A673 (cell line): ENCODE data around the gene NEDD9. TPM values are rescaled to one million over a fixed set of nuclear protein-coding genes. Genes with fewer than 3 reads are reported as not detected.

Experiments
- BruUV-seq: library from RNA; stranded (reverse); fragments of 400-500 nt; replicated peaks from 2 replicates; lab custom pipeline; 2021; lab: Mats Ljungman, UMichigan
- CTCF ChIA-PET: fragments of 300-600 bp; sonication (Branson Sonifier 250); formaldehyde crosslinking; loops from one replicate; lab custom pipeline; 2022; ENCODE audit warnings: antibody characterized with exemption; lab: Charles Lee
- POLR2A ChIA-PET: fragments of 300-600 bp; sonication (Branson Sonifier 250); formaldehyde crosslinking; loops from one replicate; lab custom pipeline; 2022; ENCODE audit warnings: antibody characterized with exemption; ENCODE audit not compliant: low non-redundant PET; lab: Charles Lee
- DNase-seq: peaks from one replicate; pipeline ENCODE4 v3.0.0-alpha.2; 2015; ENCODE audit warnings: low spot score
- H3K27ac ChIP-seq: fragments of 200-600 bp; sonication (generic); 2 replicates; pipeline ENCODE4 v1.5.1; 2016; ENCODE audit warnings: mixed run types, low read depth, mild to moderate bottlenecking, mixed read lengths, antibody characterized with exemption, low read length; ENCODE audit not compliant: poor library complexity, severe bottlenecking
- H3K27me3 ChIP-seq: fragments of 200-600 bp; sonication (generic); replicated peaks from 2 replicates; pipeline ENCODE4 v1.6.1; 2017; ENCODE audit warnings: mixed run types, low read depth, mild to moderate bottlenecking, mixed read lengths, antibody characterized with exemption, low read length; ENCODE audit not compliant: insufficient read depth, poor library complexity
- H3K36me3 ChIP-seq: fragments of 200-600 bp; sonication (generic); 2 replicates; pipeline ENCODE4 v1.6.1; 2016; ENCODE audit warnings: mixed run types, mild to moderate bottlenecking, mixed read lengths, antibody characterized with exemption, low read length; ENCODE audit not compliant: insufficient read depth, poor library complexity, severe bottlenecking
- H3K4me1 ChIP-seq: fragments of 200-600 bp; sonication (generic); 2 replicates; pipeline ENCODE4 v1.6.1; 2017; ENCODE audit warnings: mixed run types, mild to moderate bottlenecking, mixed read lengths, antibody characterized with exemption, low read length; ENCODE audit not compliant: insufficient read depth, poor library complexity, severe bottlenecking
- H3K4me3 ChIP-seq: fragments of 200-600 bp; sonication (generic); 2 replicates; pipeline ENCODE4 v1.5.1; 2016; ENCODE audit warnings: low read depth, mixed run types, mild to moderate bottlenecking, mixed read lengths, low read length; ENCODE audit not compliant: poor library complexity, severe bottlenecking
- H3K9me3 ChIP-seq: fragments of 200-600 bp; sonication (generic); 2 replicates; pipeline ENCODE4 v1.6.1; 2016; ENCODE audit warnings: mixed run types, low read depth, mild to moderate bottlenecking, mixed read lengths, antibody characterized with exemption, low read length; ENCODE audit not compliant: poor library complexity, severe bottlenecking
- EZH2 ChIP-seq: fragments of 200-600 bp; sonication (generic); IDR thresholded peaks from 2 replicates; pipeline ENCODE4 v1.6.1; 2017; ENCODE audit warnings: borderline replicate concordance, low read depth, mild to moderate bottlenecking, mixed read lengths, antibody characterized with exemption, low read length; ENCODE audit not compliant: poor library complexity, severe bottlenecking
- intact Hi-C: fragments of 100-400 bp; cut with micrococcal nuclease; formaldehyde crosslinking; loops from one replicate; pipeline ENCODE4 v1.10.0; 2022; ENCODE audit not compliant: unreplicated experiment
- total RNA-seq: library from RNA; stranded (reverse); gene quantifications from 2 replicates; pipeline ENCODE4 v1.2.3, GENCODE V29; 2021
- TF ChIP-seq, protein P1 (sequence below): fragments of 300-800, 200-600 bp; sonication (generic); conservative IDR thresholded peaks from 2 replicates; pipeline ENCODE4 v1.5.1; 2017; ENCODE audit warnings: low read depth, mild to moderate bottlenecking, antibody characterized with exemption, low read length, moderate library complexity, mixed read lengths

NEDD9 gene
- total RNA-seq, 1 experiment from 2014 or later = 6.6 TPM

DNA sequence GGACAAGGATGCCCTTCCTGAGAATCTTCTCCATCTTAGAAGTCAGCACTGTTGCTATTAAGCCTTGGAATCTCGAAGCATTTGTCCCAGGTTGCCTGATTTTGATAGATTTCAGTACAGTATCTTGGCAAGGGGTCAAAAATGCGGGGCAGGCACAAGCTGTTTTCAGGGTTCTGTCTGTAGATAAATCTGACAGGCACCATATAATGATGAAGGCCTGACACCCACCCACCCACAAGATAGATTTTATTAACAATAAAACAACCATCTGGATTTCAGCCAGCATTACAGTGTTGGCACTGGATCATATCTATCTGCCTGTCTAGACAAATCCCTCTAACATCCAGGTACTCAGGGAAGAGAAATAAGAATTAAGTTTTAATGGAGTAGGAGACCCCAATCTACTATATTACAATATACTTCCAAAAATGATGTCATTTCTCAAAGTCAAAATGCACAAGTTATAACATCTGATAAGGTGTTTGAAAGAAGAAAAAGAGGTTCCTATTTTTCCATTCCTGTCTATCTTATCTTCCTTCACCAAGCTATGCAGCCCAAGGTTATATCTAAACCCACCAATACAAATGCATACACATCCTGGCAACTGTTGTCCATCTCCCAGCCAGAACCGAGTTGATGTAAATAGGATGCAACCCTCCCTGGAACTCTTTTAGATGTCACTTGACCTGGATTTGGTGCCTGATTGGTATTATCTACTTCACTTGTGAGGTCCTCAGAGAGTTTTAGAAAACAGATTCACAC, 10.7 kb downstream of the NEDD9 start:
- ChIA-PET CTCF (no interaction called here), POLR2A (no interaction called here)
- Histone ChIP-seq H3K27ac (peak overlapping the region; percentile 29), H3K4me3 (no peak overlapping the region), H3K9me3 (no peaks in the 10 kb centered on the region), H3K4me1 (peaks cover 17% of the 10 kb centered on the region), H3K27me3 (no peaks in the 10 kb centered on the region), H3K36me3 (no peaks in the 10 kb centered on the region)
- intact Hi-C loops = no loop called here
- TF ChIP-seq, protein P1, sequence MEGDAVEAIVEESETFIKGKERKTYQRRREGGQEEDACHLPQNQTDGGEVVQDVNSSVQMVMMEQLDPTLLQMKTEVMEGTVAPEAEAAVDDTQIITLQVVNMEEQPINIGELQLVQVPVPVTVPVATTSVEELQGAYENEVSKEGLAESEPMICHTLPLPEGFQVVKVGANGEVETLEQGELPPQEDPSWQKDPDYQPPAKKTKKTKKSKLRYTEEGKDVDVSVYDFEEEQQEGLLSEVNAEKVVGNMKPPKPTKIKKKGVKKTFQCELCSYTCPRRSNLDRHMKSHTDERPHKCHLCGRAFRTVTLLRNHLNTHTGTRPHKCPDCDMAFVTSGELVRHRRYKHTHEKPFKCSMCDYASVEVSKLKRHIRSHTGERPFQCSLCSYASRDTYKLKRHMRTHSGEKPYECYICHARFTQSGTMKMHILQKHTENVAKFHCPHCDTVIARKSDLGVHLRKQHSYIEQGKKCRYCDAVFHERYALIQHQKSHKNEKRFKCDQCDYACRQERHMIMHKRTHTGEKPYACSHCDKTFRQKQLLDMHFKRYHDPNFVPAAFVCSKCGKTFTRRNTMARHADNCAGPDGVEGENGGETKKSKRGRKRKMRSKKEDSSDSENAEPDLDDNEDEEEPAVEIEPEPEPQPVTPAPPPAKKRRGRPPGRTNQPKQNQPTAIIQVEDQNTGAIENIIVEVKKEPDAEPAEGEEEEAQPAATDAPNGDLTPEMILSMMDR = no peak
- no TSS peak for BruUV-seq
- no peak for DNase-seq

- no peak overlapping the region for H3K4me3 ChIP-seq
- no peaks in the 10 kb centered on the region for H3K9me3 ChIP-seq
- no peak overlapping the region for H3K27ac ChIP-seq
- H3K4me1 ChIP-seq = peaks cover 25% of the 10 kb centered on the region
- no TSS peak for BruUV-seq
- POLR2A ChIA-PET = no interaction called here
- CTCF ChIA-PET = no interaction called here
- DNase-seq = no peak
- intact Hi-C loops = no loop called here
- no peaks in the 10 kb centered on the region for H3K27me3 ChIP-seq
- no peaks in the 10 kb centered on the region for H3K36me3 ChIP-seq
- TF ChIP-seq, protein P1 = no peak
- TF ChIP-seq EZH2 = no peak
Observed at GRCh38 chr6:11219400-11219834, 13.1 kb downstream of the NEDD9 start.

DNA sequence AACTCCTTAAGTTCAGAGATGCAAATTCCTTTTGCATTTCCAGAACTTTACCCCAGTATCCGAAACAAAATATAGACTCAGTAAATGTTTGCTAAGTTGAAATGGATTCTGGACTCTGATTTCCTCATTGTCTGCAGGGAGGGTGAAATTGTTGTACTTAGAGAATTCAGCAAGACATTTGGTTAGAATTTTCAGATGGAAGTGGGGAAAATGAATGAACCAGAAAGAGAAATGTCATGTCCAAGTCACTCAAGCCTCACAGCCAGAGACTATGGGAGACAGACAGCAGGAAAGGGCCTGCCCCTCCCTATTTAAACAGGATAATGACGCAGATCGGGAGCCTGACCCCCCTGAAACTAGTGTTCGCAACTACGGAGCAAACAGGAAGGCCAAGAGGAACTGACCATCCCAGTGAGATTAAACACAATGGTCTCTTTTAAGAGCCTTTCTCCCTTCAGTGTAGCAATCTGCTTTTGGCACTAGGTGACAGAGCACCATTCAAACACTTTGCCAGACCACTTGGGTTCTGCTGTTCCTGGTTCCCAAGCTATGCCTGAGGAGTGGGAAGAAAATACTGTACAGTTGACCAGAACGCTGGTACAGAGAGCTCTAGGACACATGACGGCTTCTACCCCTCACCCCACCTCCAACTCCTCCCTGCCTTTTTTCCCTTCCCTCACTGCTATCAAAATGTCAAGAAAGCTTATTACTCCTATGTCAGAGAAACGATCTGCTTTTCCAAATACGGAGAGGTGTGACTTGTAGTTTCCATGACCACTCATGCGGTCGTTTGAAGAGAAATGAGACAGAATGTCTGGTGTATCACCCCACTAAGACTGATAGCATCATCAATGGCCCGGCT, 13.7 kb downstream of the NEDD9 start:
- ChIA-PET POLR2A (no interaction called here), CTCF (no interaction called here)
- TF ChIP-seq EZH2 = no peak
- TF ChIP-seq, protein P1 = no peak
- intact Hi-C loops = no loop called here
- DNase-seq = no peak
- Histone ChIP-seq H3K4me3 (no peak overlapping the region), H3K9me3 (no peaks in the 10 kb centered on the region), H3K4me1 (peaks cover 25% of the 10 kb centered on the region), H3K27me3 (no peaks in the 10 kb centered on the region), H3K27ac (no peak overlapping the region), H3K36me3 (no peaks in the 10 kb centered on the region)
- no TSS peak for BruUV-seq
